Measurements from ENCODE around the gene FITM2.

GRCh38 chr20:44360221-44360620, 49.2 kb upstream of the FITM2 start:
- no peak for TF ChIP-seq POLR2A (IDR thresholded peaks at IDR 0.05)
- no peak for TF ChIP-seq CTCF (IDR thresholded peaks at IDR 0.05)
- no peak for TF ChIP-seq EP300 (IDR thresholded peaks at IDR 0.05)
